NCI-H2227 treated with DMSO at 0.1 percent for 48 hours (cell line): ENCODE measurements around the gene PLS3.

Source experiments
- DNase-seq: peaks from one replicate; lab custom pipeline; 2025; lab: John Stamatoyannopoulos, UW

PLS3 gene

GRCh38 chrX:115565888-115566287 is 4.9 kb downstream of the PLS3 start:
- no peak for DNase-seq

- DNase-seq = no peak
Measured at GRCh38 chrX:115571712-115572111, 10.7 kb downstream of the PLS3 start.

- DNase-seq = no peak
Measured at GRCh38 chrX:115573185-115573584, 12.2 kb downstream of the PLS3 start.

GRCh38 chrX:115576676-115577075 is 15.7 kb downstream of the PLS3 start:
- DNase-seq = no peak

GRCh38 chrX:115579327-115579726 is 18.4 kb downstream of the PLS3 start:
- no peak for DNase-seq

GRCh38 chrX:115579786-115580294 is 18.9 kb downstream of the PLS3 start:
- DNase-seq = no peak

GRCh38 chrX:115581759-115582615 is 21.0 kb downstream of the PLS3 start:
- DNase-seq = no peak

GRCh38 chrX:115582616-115583495 is 21.9 kb downstream of the PLS3 start:
- no peak for DNase-seq

- DNase-seq = no peak
Measured at GRCh38 chrX:115583496-115584004, 22.6 kb downstream of the PLS3 start.

GRCh38 chrX:115584696-115585095 is 23.7 kb downstream of the PLS3 start:
- no peak for DNase-seq

GRCh38 chrX:115588179-115588578 is 27.2 kb downstream of the PLS3 start:
- DNase-seq = no peak

GRCh38 chrX:115589419-115589818 is 28.4 kb downstream of the PLS3 start:
- no peak for DNase-seq

- no peak for DNase-seq
Measured at GRCh38 chrX:115591420-115591819, 30.4 kb downstream of the PLS3 start.

- no peak for DNase-seq
Measured at GRCh38 chrX:115591856-115592842, 31.2 kb downstream of the PLS3 start.

GRCh38 chrX:115592997-115593734 is 32.2 kb downstream of the PLS3 start:
- DNase-seq = no peak

- DNase-seq = no peak
Measured at GRCh38 chrX:115595049-115595448, 34.1 kb downstream of the PLS3 start.

GRCh38 chrX:115598556-115598955 is 37.6 kb downstream of the PLS3 start:
- no peak for DNase-seq

GRCh38 chrX:115602308-115602707 is 41.3 kb downstream of the PLS3 start:
- no peak for DNase-seq

GRCh38 chrX:115602729-115603389 is 41.9 kb downstream of the PLS3 start:
- DNase-seq = no peak

GRCh38 chrX:115603534-115604074 is 42.6 kb downstream of the PLS3 start:
- DNase-seq = no peak
